Activated naive CD4-positive, alpha-beta T cell treated with Interleukin-2 at 50 U/mL for 16 hours (primary cell): ENCODE data around the gene PLXDC1.

Experiments used
- DNase-seq: peaks from one replicate; pipeline ENCODE4 v3.0.0-alpha.2; 2020

PLXDC1 gene

GRCh38 chr17:39094607-39095308 lies 56.7 kb downstream of the PLXDC1 start:
- peak; percentile 16 for DNase-seq

- DNase-seq = no peak
Observed at GRCh38 chr17:39092692-39093230, 58.7 kb downstream of the PLXDC1 start.

- no peak for DNase-seq
Observed at GRCh38 chr17:39090908-39091665, 60.4 kb downstream of the PLXDC1 start.

- DNase-seq = no peak
Observed at GRCh38 chr17:39090400-39090799, 61.0 kb downstream of the PLXDC1 start.

- DNase-seq = no peak
Observed at GRCh38 chr17:39084558-39084957, 66.9 kb downstream of the PLXDC1 start.

GRCh38 chr17:39083270-39083669 lies 68.2 kb downstream of the PLXDC1 start:
- DNase-seq = no peak

GRCh38 chr17:39082482-39082881 lies 69.0 kb downstream of the PLXDC1 start:
- DNase-seq = no peak

GRCh38 chr17:39081851-39082250 lies 69.6 kb downstream of the PLXDC1 start:
- no peak for DNase-seq

GRCh38 chr17:39080421-39081078 lies 70.9 kb downstream of the PLXDC1 start:
- DNase-seq = no peak

GRCh38 chr17:39079836-39080235 lies 71.6 kb downstream of the PLXDC1 start:
- no peak for DNase-seq

GRCh38 chr17:39077866-39078265 lies 73.6 kb downstream of the PLXDC1 start:
- DNase-seq = no peak

GRCh38 chr17:39077252-39077651 lies 74.2 kb downstream of the PLXDC1 start:
- no peak for DNase-seq

- no peak for DNase-seq
Observed at GRCh38 chr17:39074676-39075075, 76.8 kb downstream of the PLXDC1 start.

GRCh38 chr17:39073916-39074315 lies 77.5 kb downstream of the PLXDC1 start:
- no peak for DNase-seq

GRCh38 chr17:39073353-39073752 lies 78.1 kb downstream of the PLXDC1 start:
- DNase-seq = no peak

- DNase-seq = no peak
Observed at GRCh38 chr17:39071573-39071972, 79.9 kb downstream of the PLXDC1 start.

GRCh38 chr17:39069114-39069756 lies 82.2 kb downstream of the PLXDC1 start:
- no peak for DNase-seq

GRCh38 chr17:39064819-39065218 lies 86.6 kb downstream of the PLXDC1 start:
- no peak for DNase-seq

- no peak for DNase-seq
Observed at GRCh38 chr17:39064374-39064773, 87.1 kb downstream of the PLXDC1 start.

GRCh38 chr17:39063681-39064069 lies 87.8 kb downstream of the PLXDC1 start:
- no peak for DNase-seq

- no peak for DNase-seq
Observed at GRCh38 chr17:39062846-39063680, 88.4 kb downstream of the PLXDC1 start.

GRCh38 chr17:39058524-39058923 lies 92.9 kb downstream of the PLXDC1 start:
- no peak for DNase-seq
